Activated naive CD8-positive, alpha-beta T cell treated with anti-CD3 and anti-CD28 coated beads for 36 hours (primary cell): ENCODE measurements around the gene L3MBTL2. TPM values are rescaled to one million over a fixed set of nuclear protein-coding genes. Genes with fewer than 3 reads are reported as not detected.
"Not testable (repeated sequence)": the region's sequence is repeated elsewhere in the genome, so short reads cannot be mapped to it uniquely, and the experiment has no call there.

Source experiments
- DNase-seq: peaks from one replicate; pipeline ENCODE4 v3.0.0; 2021
- H3K27ac Mint-ChIP-seq: one replicate; pipeline ENCODE4 v1.8.0; 2022; ENCODE audit warnings: mild to moderate bottlenecking, moderate library complexity, mixed read lengths
- H3K27me3 Mint-ChIP-seq: one replicate; pipeline ENCODE4 v1.8.0; 2022; ENCODE audit warnings: mild to moderate bottlenecking, mixed read lengths
- H3K36me3 Mint-ChIP-seq: one replicate; pipeline ENCODE4 v1.8.0; 2021; ENCODE audit warnings: mild to moderate bottlenecking, mixed read lengths
- H3K4me1 Mint-ChIP-seq: one replicate; pipeline ENCODE4 v1.8.0; 2021; ENCODE audit warnings: mixed read lengths
- H3K4me3 Mint-ChIP-seq: one replicate; pipeline ENCODE4 v1.8.0; 2022; ENCODE audit warnings: mild to moderate bottlenecking, moderate library complexity, mixed read lengths
- H3K9me3 Mint-ChIP-seq: one replicate; pipeline ENCODE4 v1.8.0; 2022; ENCODE audit warnings: mixed read lengths
- total RNA-seq, 2 experiments: library from RNA; stranded (reverse); gene quantifications; one replicate each; pipeline ENCODE4 v1.2.3, GENCODE V29; 2021

The L3MBTL2 gene
- 10 to 100 TPM; 40.8 to 46.6 TPM for total RNA-seq

DNA sequence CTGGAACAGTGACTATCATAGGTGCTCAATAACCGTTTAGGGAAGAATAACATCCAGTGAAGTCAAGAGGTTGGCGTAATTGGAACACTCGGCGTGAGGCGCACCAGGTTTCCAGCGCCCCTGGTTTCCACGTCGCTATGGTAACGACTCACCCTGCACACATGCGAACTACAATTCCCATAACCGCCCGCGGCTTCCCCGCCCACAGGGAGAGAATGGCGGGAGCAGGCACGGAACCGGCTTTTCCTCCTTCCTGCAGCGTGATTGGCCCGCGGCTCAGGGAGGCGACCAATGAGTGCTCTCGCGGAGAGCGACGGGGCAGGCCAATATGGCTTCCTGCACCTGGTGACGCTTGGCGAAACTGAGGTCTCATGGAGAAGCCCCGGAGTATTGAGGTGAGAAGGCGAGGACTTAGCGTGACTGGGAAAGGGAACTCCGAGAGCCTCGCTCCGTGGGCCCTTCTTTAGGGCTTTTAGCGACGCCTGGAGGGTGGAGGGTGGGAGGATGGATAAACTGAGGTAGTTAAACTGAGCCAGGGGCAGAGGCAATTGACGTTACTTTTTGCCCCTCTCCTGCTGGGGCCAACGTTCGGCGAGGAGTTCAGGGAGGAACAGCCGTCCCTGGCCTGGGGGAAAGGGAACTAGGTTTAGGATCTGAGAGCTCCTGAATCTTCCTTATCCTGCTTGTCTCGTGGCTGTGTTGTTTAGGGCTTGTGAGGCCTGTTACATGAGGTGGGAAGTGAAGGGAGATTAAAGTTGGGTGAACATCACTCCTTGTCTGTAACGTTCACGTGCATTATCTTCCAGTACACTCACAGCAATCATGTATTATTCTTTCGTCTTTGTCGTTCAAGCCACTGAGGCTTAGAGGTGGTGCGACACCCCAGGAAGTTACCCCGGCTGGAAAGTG is at the start of gene L3MBTL2:
TSS of gene L3MBTL2 (plus strand) at position 321 of the 909 bp plus-strand sequence. CDS start at position 372, 51 bp downstream.
- Mint-ChIP-seq H3K9me3 (no peaks in the 10 kb centered on the region), H3K27ac (peak within 1 kb of the TSS; percentile 94), H3K36me3 (peaks cover 11% of the 10 kb centered on the region), H3K4me3 (peak within 1 kb of the TSS; percentile 91), H3K27me3 (peaks cover 13% of the 10 kb centered on the region), H3K4me1 (peaks cover 21% of the 10 kb centered on the region)
- DNase-seq, result peak; percentile 99

DNA sequence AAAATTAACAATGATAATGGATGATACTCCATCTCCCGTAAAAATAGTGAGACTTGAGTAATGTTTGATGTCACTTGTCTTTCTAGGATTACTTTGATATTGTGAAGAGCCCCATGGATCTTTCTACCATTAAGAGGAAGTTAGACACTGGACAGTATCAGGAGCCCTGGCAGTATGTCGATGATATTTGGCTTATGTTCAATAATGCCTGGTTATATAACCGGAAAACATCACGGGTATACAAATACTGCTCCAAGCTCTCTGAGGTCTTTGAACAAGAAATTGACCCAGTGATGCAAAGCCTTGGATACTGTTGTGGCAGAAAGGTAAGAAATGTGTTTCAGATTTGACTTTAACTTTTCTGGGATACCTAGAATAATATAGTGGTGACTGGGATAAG is 48.0 kb upstream of the L3MBTL2 start:
- H3K27me3 Mint-ChIP-seq, result no peaks in the 10 kb centered on the region
- no peak for DNase-seq
- H3K36me3 Mint-ChIP-seq, result peaks cover 14% of the 10 kb centered on the region
- no peaks in the 10 kb centered on the region for H3K4me1 Mint-ChIP-seq
- H3K27ac Mint-ChIP-seq, result no peak overlapping the region
- H3K4me3 Mint-ChIP-seq, result no peak overlapping the region
- H3K9me3 Mint-ChIP-seq, result no peaks in the 10 kb centered on the region

DNA sequence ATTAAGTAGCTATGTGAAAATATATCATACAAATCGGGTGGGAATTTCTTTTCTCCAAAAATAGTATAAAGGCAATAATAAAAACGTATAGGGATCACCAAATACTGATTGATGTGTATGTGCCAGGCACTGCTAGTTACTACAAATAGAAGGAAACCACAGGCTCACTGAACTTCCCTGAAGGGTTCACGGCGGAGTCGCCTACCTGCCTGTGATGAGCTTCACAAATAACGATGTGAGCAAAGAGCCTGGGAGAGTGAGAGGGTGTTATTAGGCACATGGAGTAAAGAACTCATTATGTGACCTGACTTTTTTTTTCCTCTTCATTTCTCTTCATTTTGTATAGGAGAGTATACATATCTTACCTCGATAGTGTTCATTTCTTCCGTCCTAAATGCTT is 36.0 kb upstream of the L3MBTL2 start:
- peaks cover 31% of the 10 kb centered on the region for H3K36me3 Mint-ChIP-seq
- no peak overlapping the region for H3K4me3 Mint-ChIP-seq
- no peaks in the 10 kb centered on the region for H3K27me3 Mint-ChIP-seq
- peaks cover 2% of the 10 kb centered on the region for H3K4me1 Mint-ChIP-seq
- no peaks in the 10 kb centered on the region for H3K9me3 Mint-ChIP-seq
- peak overlapping the region; percentile 49 for H3K27ac Mint-ChIP-seq
- no peak for DNase-seq

DNA sequence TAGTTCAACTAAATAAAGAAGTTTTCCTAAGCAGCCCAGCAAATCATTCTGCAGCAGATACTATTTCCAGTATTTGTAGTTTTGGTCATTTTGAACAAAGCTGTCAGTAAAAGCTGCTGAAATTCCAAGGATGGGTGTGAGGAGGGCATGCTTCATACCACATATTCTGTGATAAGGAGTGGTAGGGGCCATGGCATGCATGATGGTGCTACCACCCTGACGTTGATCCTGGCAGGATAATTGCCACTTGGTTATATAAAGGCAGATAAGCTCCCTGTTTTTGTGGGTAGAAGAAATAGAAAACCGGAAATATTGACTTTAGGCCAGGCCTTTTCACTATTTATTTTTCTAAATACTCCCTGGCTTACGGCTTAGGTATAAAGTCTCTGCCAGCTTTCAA is 33.1 kb upstream of the L3MBTL2 start:
- H3K27me3 Mint-ChIP-seq, result no peaks in the 10 kb centered on the region

DNA sequence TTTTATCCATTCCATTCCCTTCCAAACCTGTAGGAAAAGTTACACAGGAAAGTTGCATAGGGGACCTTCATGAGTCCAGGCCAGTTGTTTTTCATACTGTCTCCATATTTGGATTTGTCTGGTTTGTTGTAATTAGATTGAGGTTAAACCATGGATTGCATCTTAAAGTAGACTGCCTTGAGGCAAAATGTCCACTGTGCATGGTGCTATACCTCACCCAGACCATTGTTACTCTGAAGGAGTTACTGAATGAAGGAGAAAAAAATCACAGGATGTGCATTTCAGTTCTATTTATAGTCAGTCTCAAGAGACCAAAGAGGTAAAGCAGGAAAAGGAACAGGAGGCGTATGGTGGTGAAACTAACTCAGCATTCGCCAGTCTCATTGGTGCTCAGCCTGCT is 29.6 kb upstream of the L3MBTL2 start:
- H3K9me3 Mint-ChIP-seq, result no peaks in the 10 kb centered on the region
- no peak overlapping the region for H3K4me3 Mint-ChIP-seq
- H3K27ac Mint-ChIP-seq, result no peak overlapping the region
- peaks cover 43% of the 10 kb centered on the region for H3K36me3 Mint-ChIP-seq
- H3K4me1 Mint-ChIP-seq, result peaks cover 13% of the 10 kb centered on the region
- no peaks in the 10 kb centered on the region for H3K27me3 Mint-ChIP-seq
- no peak for DNase-seq

More for the DNA sequence above, 33.1 kb upstream of the L3MBTL2 start:
- no peak for DNase-seq
- Mint-ChIP-seq H3K36me3 (peaks cover 45% of the 10 kb centered on the region), H3K4me1 (peaks cover 13% of the 10 kb centered on the region), H3K27ac (no peak overlapping the region), H3K9me3 (no peaks in the 10 kb centered on the region), H3K4me3 (no peak overlapping the region)

- Mint-ChIP-seq H3K36me3 (peaks cover 43% of the 10 kb centered on the region), H3K4me3 (no peak overlapping the region), H3K27me3 (no peaks in the 10 kb centered on the region), H3K4me1 (peaks cover 15% of the 10 kb centered on the region), H3K9me3 (no peaks in the 10 kb centered on the region), H3K27ac (no peak overlapping the region)
- no peak for DNase-seq
These were observed 28.0 kb upstream of the L3MBTL2 start for GRCh38 chr22:41177040-41177621.

DNA sequence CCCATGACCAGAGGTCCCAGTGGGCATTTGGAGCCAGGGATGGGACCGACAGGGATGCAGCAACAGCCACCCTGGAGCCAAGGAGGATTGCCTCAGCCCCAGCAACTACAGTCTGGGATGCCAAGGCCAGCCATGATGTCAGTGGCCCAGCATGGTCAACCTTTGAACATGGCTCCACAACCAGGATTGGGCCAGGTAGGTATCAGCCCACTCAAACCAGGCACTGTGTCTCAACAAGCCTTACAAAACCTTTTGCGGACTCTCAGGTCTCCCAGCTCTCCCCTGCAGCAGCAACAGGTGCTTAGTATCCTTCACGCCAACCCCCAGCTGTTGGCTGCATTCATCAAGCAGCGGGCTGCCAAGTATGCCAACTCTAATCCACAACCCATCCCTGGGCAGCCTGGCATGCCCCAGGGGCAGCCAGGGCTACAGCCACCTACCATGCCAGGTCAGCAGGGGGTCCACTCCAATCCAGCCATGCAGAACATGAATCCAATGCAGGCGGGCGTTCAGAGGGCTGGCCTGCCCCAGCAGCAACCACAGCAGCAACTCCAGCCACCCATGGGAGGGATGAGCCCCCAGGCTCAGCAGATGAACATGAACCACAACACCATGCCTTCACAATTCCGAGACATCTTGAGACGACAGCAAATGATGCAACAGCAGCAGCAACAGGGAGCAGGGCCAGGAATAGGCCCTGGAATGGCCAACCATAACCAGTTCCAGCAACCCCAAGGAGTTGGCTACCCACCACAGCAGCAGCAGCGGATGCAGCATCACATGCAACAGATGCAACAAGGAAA is 27.3 kb upstream of the L3MBTL2 start:
- Mint-ChIP-seq H3K4me3 (no peak overlapping the region), H3K36me3 (peaks cover 40% of the 10 kb centered on the region), H3K4me1 (peaks cover 15% of the 10 kb centered on the region), H3K9me3 (no peaks in the 10 kb centered on the region), H3K27ac (no peak overlapping the region), H3K27me3 (no peaks in the 10 kb centered on the region)
- no peak for DNase-seq

DNA sequence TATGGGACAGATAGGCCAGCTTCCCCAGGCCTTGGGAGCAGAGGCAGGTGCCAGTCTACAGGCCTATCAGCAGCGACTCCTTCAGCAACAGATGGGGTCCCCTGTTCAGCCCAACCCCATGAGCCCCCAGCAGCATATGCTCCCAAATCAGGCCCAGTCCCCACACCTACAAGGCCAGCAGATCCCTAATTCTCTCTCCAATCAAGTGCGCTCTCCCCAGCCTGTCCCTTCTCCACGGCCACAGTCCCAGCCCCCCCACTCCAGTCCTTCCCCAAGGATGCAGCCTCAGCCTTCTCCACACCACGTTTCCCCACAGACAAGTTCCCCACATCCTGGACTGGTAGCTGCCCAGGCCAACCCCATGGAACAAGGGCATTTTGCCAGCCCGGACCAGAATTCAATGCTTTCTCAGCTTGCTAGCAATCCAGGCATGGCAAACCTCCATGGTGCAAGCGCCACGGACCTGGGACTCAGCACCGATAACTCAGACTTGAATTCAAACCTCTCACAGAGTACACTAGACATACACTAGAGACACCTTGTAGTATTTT is 26.6 kb upstream of the L3MBTL2 start:
- Mint-ChIP-seq H3K4me3 (no peak overlapping the region), H3K4me1 (peaks cover 15% of the 10 kb centered on the region), H3K27me3 (no peaks in the 10 kb centered on the region), H3K9me3 (no peaks in the 10 kb centered on the region), H3K36me3 (peaks cover 35% of the 10 kb centered on the region), H3K27ac (peak overlapping the region; percentile 51)
- DNase-seq, result no peak

DNA sequence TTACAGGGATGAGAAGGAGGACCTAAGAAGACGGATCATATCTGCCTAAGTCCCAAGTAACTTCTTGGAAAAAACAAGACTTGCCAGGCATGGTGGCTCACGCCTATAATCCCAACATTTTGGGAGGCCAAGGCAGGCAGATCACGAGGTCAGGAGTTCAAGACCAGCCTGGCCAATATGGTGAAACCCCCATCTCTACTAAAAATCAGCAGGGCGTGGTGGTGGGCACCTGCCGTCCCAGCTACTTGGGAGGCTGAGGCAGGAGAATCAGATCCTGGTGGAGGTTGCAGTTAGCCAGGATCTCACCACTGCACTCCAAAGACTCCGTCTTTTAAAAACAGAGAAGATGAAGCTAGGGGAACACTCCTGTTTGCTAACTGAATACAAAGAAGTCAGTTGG is 24.8 kb upstream of the L3MBTL2 start:
- H3K4me1 Mint-ChIP-seq, H3K27ac Mint-ChIP-seq, H3K27me3 Mint-ChIP-seq, H3K9me3 Mint-ChIP-seq, H3K4me3 Mint-ChIP-seq, DNase-seq: not testable (repeated sequence)
- peaks cover 24% of the 10 kb centered on the region for H3K36me3 Mint-ChIP-seq

- Mint-ChIP-seq H3K27me3 (no peaks in the 10 kb centered on the region), H3K4me3 (no peak overlapping the region), H3K4me1 (peaks cover 2% of the 10 kb centered on the region), H3K27ac (no peak overlapping the region), H3K9me3 (no peaks in the 10 kb centered on the region), H3K36me3 (peaks cover 19% of the 10 kb centered on the region)
- DNase-seq, result no peak
These were observed 24.2 kb upstream of the L3MBTL2 start for GRCh38 chr22:41180926-41181325.

DNA sequence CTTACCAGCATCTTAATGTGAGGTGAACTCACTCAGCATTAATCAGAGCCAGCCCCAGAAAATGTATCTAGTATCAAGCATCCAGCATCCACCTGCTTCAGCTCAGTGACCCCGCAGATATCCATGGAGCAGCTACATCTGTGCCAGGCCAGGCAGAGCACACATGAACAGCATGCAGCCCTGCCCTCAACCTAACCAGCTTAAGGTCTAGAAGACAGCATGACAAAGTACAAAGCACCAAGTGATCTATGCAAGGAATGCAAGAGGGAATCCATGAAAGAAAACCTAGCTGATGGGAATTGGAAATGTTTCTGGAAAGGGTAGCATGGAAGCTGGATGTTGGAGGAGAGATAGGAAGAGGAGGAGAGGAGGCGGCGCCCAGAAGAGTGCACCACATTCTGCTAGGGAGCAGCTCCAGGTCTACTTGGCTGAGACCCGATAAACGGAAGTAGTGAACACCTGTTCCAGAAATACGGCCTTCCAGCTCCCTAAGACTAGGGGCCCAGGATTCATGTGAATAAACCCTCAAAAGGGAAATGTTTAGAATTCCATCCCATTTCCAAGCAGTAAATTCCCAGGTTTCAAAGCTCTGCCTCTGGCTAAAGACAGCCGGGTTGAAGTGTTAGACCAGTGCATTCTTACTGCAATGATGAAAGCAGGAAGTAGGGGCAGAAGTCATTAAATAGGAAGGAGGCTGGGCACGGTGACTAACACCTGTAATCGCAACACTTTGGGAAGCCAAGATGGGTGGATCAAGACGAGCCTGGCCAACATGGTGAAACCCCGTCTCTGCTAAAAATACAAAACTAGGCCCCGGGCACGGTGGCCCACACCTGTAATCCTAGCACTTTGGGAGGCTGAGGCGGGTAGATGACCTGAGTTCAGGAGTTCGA is 23.5 kb upstream of the L3MBTL2 start:
- no peak for DNase-seq
- Mint-ChIP-seq H3K4me1 (peaks cover 2% of the 10 kb centered on the region), H3K9me3 (no peaks in the 10 kb centered on the region), H3K27me3 (no peaks in the 10 kb centered on the region), H3K36me3 (peaks cover 14% of the 10 kb centered on the region), H3K27ac (no peak overlapping the region), H3K4me3 (no peak overlapping the region)

DNA sequence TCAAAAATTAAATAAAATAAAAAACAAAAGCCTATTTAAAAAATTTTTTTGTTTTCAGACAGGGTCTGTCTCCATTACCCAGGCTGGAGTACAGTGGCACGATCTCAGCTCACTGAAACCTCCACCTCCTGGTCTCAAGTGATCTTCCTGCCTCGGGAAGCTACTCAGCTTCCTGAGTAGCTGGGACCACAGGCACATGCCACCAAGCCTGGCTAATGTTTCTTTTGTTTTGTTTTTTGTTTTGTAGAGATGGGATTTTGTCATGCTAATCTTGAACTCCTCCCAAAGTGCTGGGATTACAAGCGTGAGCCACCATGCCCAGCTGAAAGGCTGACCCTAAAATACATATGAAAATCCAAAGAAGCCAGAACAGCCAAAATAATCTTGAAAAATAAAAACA is 20.4 kb upstream of the L3MBTL2 start:
- no peak for DNase-seq
- Mint-ChIP-seq H3K36me3 (peaks cover 1% of the 10 kb centered on the region), H3K4me1 (peaks cover 2% of the 10 kb centered on the region), H3K27me3 (no peaks in the 10 kb centered on the region), H3K27ac (no peak overlapping the region), H3K4me3 (no peak overlapping the region), H3K9me3 (no peaks in the 10 kb centered on the region)

- H3K27ac Mint-ChIP-seq, result no peak overlapping the region
These were observed 13.6 kb upstream of the L3MBTL2 start for GRCh38 chr22:41191467-41191866.

GRCh38 chr22:41193829-41194228 is 11.3 kb upstream of the L3MBTL2 start:
- Mint-ChIP-seq H3K4me1 (peaks cover 8% of the 10 kb centered on the region), H3K9me3 (no peaks in the 10 kb centered on the region)

More at GRCh38 chr22:41191467-41191866, 13.6 kb upstream of the L3MBTL2 start:
- H3K36me3 Mint-ChIP-seq, result no peaks in the 10 kb centered on the region
- H3K27me3 Mint-ChIP-seq, result no peaks in the 10 kb centered on the region
- no peak for DNase-seq
- no peaks in the 10 kb centered on the region for H3K4me1 Mint-ChIP-seq
- no peak overlapping the region for H3K4me3 Mint-ChIP-seq
- no peaks in the 10 kb centered on the region for H3K9me3 Mint-ChIP-seq

More at GRCh38 chr22:41193829-41194228, 11.3 kb upstream of the L3MBTL2 start:
- Mint-ChIP-seq H3K27me3 (peaks cover 5% of the 10 kb centered on the region), H3K36me3 (no peaks in the 10 kb centered on the region), H3K27ac (no peak overlapping the region), H3K4me3 (no peak overlapping the region)
- no peak for DNase-seq
